C4-2B (cell line): ENCODE measurements around the gene ARSH.
"Not testable (repeated sequence)": the region's sequence is repeated elsewhere in the genome, so short reads cannot be mapped to it uniquely, and the experiment has no call there.

Experiments
- H3K27ac ChIP-seq: fragments of 450-650 bp; 2 replicates; pipeline ENCODE4 v1.5.1; 2017
- CTCF ChIP-seq: fragments of 450-650 bp; conservative IDR thresholded peaks from 2 replicates; pipeline ENCODE4 v1.5.1; 2017; ENCODE audit warnings: mild to moderate bottlenecking
- ZFX ChIP-seq: fragments of 450-650 bp; IDR thresholded peaks from 2 replicates; pipeline ENCODE4 v1.6.1; 2017

Gene ARSH

GRCh38 chrX:2967584-2967983 is 38.8 kb upstream of the ARSH start:
- no peak overlapping the region for H3K27ac ChIP-seq
- TF ChIP-seq CTCF = no peak
- TF ChIP-seq ZFX = no peak

- no peak for TF ChIP-seq CTCF
- TF ChIP-seq ZFX = no peak
- no peak overlapping the region for H3K27ac ChIP-seq
Measured at GRCh38 chrX:2967998-2968909, 38.1 kb upstream of the ARSH start.

GRCh38 chrX:2969021-2969420 is 37.3 kb upstream of the ARSH start:
- TF ChIP-seq ZFX (no peak), CTCF (no peak)
- no peak overlapping the region for H3K27ac ChIP-seq

- H3K27ac ChIP-seq = no peak overlapping the region
- TF ChIP-seq CTCF (no peak), ZFX (no peak)
Measured at GRCh38 chrX:2972391-2972790, 34.0 kb upstream of the ARSH start.

- H3K27ac ChIP-seq = no peak overlapping the region
- TF ChIP-seq ZFX = no peak
- no peak for TF ChIP-seq CTCF
Measured at GRCh38 chrX:2974961-2975360, 31.4 kb upstream of the ARSH start.

- H3K27ac ChIP-seq = not testable (repeated sequence)
Measured at GRCh38 chrX:2978639-2979038, 27.7 kb upstream of the ARSH start.

GRCh38 chrX:2984342-2984741 is 22.0 kb upstream of the ARSH start:
- TF ChIP-seq CTCF = no peak
- TF ChIP-seq ZFX = no peak
- no peak overlapping the region for H3K27ac ChIP-seq

- no peak overlapping the region for H3K27ac ChIP-seq
- TF ChIP-seq ZFX (no peak), CTCF (no peak)
Measured at GRCh38 chrX:2989565-2989964, 16.8 kb upstream of the ARSH start.
